ENCODE data around the gene ANXA5. TPM values are rescaled to one million over a fixed set of nuclear protein-coding genes. Genes with fewer than 3 reads are reported as not detected.
A peak's percentile ranks its signal among the peaks of the same experiment; 100 is the strongest.

ANXA5 gene
- 100 to 1,000 TPM; 101 to 107 (median 102) TPM for total RNA-seq

- Histone ChIP-seq H3K27me3 (no peaks in the 10 kb centered on the region), H3K27ac (peak within 1 kb of the TSS; percentile 99)
Measured at GRCh38 chr4:121696581-121697461, at the start of gene ANXA5. TSS of gene ANXA5 (minus strand) at chr4:121696980. CDS start at chr4:121696589, 391 bp downstream.

GRCh38 chr4:121742794-121743193 is 46.0 kb upstream of the ANXA5 start:
- Histone ChIP-seq H3K27me3 (no peaks in the 10 kb centered on the region), H3K4me1 (no peaks in the 10 kb centered on the region), H3K4me3 (no peak overlapping the region), H3K36me3 (no peaks in the 10 kb centered on the region), H3K27ac (no peak overlapping the region), H3K9me3 (no peaks in the 10 kb centered on the region)
- TF ChIP-seq POLR2A (IDR thresholded peaks at IDR 0.05) (no peak), EP300 (IDR thresholded peaks at IDR 0.05) (no peak)
- no peak for DNase-seq (ENCODE audit: low spot score in 2 of 2)
- 74% methylated on average over 3 of the region's 3 CpGs for WGBS

More at GRCh38 chr4:121696581-121697461, at the start of gene ANXA5:
- H3K4me3 ChIP-seq, result peak within 1 kb of the TSS; percentile 99
- peak; percentile 92 to 94 for DNase-seq (ENCODE audit: low spot score in 2 of 2)
- H3K9me3 ChIP-seq, result no peaks in the 10 kb centered on the region
- peaks cover 48% of the 10 kb centered on the region for H3K4me1 ChIP-seq
- H3K36me3 ChIP-seq, result no peaks in the 10 kb centered on the region
- TF ChIP-seq EP300 (IDR thresholded peaks at IDR 0.05), result no peak
- peak in 1 of 3 donors; percentile 29 for TF ChIP-seq POLR2AphosphoS5 (IDR thresholded peaks at IDR 0.05)
- TF ChIP-seq POLR2A (IDR thresholded peaks at IDR 0.05), result peak; percentile 54 to 81
- 0% methylated on average over 29 of the region's 91 CpGs for whole genome bisulfite sequencing

DNA sequence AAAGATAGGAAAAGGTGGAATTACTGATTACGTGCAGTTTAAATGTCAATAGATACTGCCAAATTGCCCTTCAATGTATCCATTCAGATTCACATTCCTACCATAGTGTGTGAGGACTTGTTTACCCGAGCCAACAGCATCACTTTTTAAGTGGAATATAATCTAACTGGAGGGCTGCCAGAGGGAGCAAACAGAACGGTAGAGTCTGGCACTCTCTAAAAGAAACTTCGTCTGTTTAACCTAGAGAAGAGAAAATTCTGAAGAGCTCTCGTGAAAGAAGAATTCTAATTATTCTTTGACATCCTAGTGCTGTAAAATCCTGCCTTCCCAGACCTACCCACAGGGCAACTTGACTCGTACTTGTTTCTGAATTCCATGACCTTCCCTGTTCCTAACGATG is 45.0 kb upstream of the ANXA5 start:
- Histone ChIP-seq H3K9me3 (no peaks in the 10 kb centered on the region), H3K4me1 (no peaks in the 10 kb centered on the region), H3K27ac (no peak overlapping the region), H3K36me3 (no peaks in the 10 kb centered on the region), H3K27me3 (no peaks in the 10 kb centered on the region), H3K4me3 (no peak overlapping the region)
- WGBS, result 40% methylated on average over 7 of the region's 7 CpGs
- no peak for DNase-seq (ENCODE audit: low spot score in 2 of 2)
- no peak for TF ChIP-seq EP300 (IDR thresholded peaks at IDR 0.05)
- no peak for TF ChIP-seq POLR2A (IDR thresholded peaks at IDR 0.05)
- TF ChIP-seq, protein P1, sequence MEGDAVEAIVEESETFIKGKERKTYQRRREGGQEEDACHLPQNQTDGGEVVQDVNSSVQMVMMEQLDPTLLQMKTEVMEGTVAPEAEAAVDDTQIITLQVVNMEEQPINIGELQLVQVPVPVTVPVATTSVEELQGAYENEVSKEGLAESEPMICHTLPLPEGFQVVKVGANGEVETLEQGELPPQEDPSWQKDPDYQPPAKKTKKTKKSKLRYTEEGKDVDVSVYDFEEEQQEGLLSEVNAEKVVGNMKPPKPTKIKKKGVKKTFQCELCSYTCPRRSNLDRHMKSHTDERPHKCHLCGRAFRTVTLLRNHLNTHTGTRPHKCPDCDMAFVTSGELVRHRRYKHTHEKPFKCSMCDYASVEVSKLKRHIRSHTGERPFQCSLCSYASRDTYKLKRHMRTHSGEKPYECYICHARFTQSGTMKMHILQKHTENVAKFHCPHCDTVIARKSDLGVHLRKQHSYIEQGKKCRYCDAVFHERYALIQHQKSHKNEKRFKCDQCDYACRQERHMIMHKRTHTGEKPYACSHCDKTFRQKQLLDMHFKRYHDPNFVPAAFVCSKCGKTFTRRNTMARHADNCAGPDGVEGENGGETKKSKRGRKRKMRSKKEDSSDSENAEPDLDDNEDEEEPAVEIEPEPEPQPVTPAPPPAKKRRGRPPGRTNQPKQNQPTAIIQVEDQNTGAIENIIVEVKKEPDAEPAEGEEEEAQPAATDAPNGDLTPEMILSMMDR (IDR thresholded peaks at IDR 0.05), result no peak
- no peak for TF ChIP-seq POLR2AphosphoS5 (IDR thresholded peaks at IDR 0.05)

- no peaks in the 10 kb centered on the region for H3K36me3 ChIP-seq
- H3K9me3 ChIP-seq, result no peaks in the 10 kb centered on the region
- no peak for TF ChIP-seq POLR2AphosphoS5 (IDR thresholded peaks at IDR 0.05)
- no peak for TF ChIP-seq EP300 (IDR thresholded peaks at IDR 0.05)
- TF ChIP-seq, protein P1 (IDR thresholded peaks at IDR 0.05), result no peak
- no peak for TF ChIP-seq POLR2A (IDR thresholded peaks at IDR 0.05)
- WGBS, result 79% methylated on average over 12 of the region's 12 CpGs
- no peak overlapping the region for H3K4me3 ChIP-seq
- no peaks in the 10 kb centered on the region for H3K27me3 ChIP-seq
- no peak overlapping the region for H3K27ac ChIP-seq
- no peaks in the 10 kb centered on the region for H3K4me1 ChIP-seq
- DNase-seq (ENCODE audit: low spot score in 2 of 2), result no peak
Measured at GRCh38 chr4:121740796-121741409, 44.1 kb upstream of the ANXA5 start.

GRCh38 chr4:121739575-121739974 is 42.8 kb upstream of the ANXA5 start:
- Histone ChIP-seq H3K4me3 (no peak overlapping the region), H3K9me3 (no peaks in the 10 kb centered on the region), H3K27me3 (no peaks in the 10 kb centered on the region), H3K36me3 (no peaks in the 10 kb centered on the region), H3K4me1 (no peaks in the 10 kb centered on the region), H3K27ac (no peak overlapping the region)
- DNase-seq (ENCODE audit: low spot score in 2 of 2), result no peak
- no peak for TF ChIP-seq EP300 (IDR thresholded peaks at IDR 0.05)
- no peak for TF ChIP-seq POLR2AphosphoS5 (IDR thresholded peaks at IDR 0.05)
- TF ChIP-seq, protein P1 (IDR thresholded peaks at IDR 0.05), result no peak
- TF ChIP-seq POLR2A (IDR thresholded peaks at IDR 0.05), result no peak
- WGBS, result 65% methylated on average over 2 of the region's 2 CpGs

Data from suprapubic skin (tissue), 4 donors.